CD4-positive, alpha-beta T cell treated with Interferon gamma for 1 hour (primary cell): ENCODE results near the gene SYNC.
"Not testable (repeated sequence)": the region's sequence is repeated elsewhere in the genome, so short reads cannot be mapped to it uniquely, and the experiment has no call there.

Source experiments
- DNase-seq: peaks from one replicate; pipeline ENCODE4 v3.0.0-alpha.2; 2020

SYNC gene

DNA sequence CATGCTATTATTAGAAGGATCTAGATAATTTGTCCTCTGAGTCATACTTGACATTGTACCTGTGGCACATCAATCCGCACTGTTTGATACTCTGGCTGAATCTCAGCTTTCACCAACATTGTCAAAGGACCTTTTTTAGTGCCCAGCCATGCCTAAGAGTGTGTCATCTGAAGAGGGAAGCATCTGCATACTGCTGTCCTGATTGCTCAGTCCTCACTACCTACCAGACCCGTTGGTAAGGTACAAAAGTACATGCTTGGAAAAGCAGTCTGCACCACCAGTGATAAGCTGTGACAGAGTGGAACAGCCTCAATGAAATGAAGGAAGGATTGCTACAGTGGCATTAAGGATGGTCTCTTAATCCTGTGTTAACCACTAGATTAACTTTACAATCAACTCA, 17.1 kb downstream of the SYNC start:
- DNase-seq = no peak

GRCh38 chr1:32684167-32684811, 18.3 kb downstream of the SYNC start:
- no peak for DNase-seq

DNA sequence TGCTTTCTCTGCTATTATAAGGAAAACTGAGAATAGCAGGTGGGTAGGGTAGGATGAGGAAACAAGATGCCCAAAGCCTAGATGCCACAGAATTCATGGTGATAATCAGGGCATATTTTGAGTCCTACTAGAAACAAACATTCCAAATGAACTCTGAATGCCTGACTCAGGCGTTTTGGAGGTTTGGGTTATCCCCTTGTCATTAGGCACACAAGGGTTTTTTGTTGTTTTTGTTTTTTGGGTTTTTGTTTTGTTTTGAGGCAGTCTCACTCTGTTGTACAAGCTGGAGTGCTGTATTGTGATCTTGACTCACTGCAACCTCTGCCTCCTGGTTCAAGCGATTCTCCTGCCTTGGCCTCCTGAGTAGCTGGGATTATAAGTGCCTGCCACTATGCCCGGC, 19.2 kb downstream of the SYNC start:
- DNase-seq = no peak

- no peak for DNase-seq
These were observed 20.6 kb downstream of the SYNC start for GRCh38 chr1:32681999-32682398.

- no peak for DNase-seq
These were observed 21.1 kb downstream of the SYNC start for GRCh38 chr1:32681509-32681908.

GRCh38 chr1:32680642-32681041, 21.9 kb downstream of the SYNC start:
- no peak for DNase-seq

- DNase-seq = not testable (repeated sequence)
These were observed 22.6 kb downstream of the SYNC start for GRCh38 chr1:32679993-32680392.

- DNase-seq = no peak
These were observed 25.6 kb downstream of the SYNC start for GRCh38 chr1:32676945-32677344.

DNA sequence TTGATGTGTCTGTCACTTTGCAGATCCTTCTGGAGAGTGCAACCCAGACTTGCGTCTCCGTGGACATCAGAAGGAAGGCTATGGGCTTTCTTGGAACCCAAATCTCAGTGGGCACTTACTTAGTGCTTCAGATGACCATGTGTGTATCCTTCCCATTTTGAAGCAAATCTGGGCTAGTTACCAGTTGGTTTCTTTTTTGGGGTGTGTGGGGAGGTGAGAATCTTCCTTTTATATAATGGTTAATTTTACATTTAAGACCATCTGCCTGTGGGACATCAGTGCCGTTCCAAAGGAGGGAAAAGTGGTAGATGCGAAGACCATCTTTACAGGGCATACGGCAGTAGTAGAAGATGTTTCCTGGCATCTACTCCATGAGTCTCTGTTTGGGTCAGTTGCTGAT, 33.9 kb downstream of the SYNC start:
- not testable (repeated sequence) for DNase-seq

DNA sequence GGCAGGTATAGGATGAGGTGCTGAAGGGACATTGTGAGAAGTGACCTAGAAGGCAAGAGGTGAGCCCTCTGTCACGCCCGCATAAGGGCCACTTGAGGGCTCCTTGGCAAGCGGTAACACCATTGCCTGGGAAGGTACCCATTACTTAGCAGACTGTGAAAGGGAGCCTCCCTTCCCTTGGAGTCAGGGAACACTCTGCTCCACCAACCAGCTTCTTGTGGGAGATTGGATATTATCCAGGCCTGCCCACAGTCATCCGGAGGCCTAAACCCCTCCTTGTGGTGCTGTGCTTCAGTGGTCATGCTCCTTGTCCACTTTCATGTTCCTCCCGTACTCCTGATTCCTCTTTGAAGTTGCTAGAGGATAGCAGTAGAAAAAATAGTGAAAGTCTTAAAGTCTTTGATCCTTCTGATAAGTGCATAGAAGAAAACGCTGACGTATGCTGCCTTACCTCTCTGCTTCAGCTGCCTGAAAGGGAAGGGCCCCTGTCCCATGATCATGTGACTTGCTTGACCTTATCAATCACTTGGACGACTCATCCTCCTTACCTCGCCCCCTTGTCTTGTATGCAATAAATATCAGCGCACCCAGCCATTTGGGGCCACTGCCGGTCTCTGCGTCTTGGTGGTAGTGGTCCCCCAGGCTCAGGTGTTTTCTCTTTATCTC, 35.5 kb downstream of the SYNC start:
- no peak for DNase-seq

DNA sequence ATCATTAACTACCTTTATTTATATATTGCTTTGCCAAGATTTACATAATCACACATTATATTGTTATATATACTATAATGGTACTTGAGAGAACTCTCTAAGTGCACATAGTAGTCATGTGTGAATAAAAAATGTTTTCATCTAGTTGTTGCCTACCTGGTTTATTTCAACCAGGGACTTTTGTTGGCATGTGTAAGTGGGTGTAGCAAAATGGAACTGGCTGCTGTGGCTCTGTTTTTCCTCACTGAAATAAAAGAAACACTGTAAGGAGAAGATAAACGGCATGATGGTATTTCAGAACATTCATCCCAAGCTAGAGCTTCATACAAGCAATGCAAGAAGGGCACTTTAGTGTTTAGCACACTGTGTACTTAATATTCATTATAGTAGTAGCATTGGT, 36.7 kb downstream of the SYNC start:
- DNase-seq = no peak

DNA sequence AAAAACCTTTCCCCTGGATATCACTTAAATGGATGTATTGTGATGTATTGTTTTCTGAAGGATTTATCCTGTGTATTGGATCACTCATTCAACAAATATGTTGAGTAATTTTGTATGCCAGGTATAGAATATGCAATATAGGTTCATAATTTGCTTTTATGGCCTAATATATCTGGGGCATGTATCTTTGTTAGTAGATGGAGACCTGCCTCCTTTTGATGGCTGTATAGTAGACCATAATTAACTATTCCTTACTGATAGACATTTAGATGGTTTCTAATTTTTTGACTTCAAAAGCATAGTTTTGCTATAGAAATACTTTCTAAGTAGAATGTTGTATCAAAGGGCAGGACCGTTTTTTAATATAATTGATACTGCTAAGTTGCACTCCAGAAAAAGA, 43.0 kb downstream of the SYNC start:
- no peak for DNase-seq

DNA sequence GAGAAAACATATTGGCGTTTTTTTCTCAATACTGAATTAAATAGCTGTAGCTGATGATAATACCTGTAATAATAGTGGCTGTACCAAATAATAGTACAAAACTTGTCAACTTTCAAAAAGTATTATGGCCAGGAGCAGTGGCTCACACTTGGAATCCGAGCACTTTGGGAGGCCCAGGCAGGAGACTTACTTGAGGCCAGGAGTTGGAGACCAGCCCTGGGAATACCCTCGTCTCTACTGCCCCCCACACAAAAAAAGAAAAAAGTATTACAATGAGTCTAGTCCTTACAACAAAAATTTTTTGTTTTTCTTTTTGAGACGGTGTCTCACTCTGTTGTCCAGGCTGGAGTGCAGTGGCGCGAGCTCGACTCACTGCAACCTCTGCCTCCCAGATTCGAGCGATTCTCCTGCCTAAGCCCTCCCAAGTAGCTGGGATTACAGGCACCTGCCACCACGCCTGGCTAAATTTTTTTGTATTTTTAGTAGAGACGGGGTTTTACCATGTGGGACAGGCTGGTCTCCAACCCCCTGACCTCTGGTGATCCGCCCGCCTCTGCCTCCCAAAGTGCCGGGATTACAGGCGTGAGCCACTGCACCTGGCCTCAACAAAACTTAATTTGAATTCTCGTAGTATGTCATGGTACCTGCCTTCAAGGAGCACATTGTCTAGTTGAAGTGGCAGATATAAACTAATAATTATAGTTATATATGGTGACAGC, 50.2 kb downstream of the SYNC start:
- DNase-seq = no peak

- no peak for DNase-seq
These were observed 51.0 kb downstream of the SYNC start for GRCh38 chr1:32651461-32652073.

DNA sequence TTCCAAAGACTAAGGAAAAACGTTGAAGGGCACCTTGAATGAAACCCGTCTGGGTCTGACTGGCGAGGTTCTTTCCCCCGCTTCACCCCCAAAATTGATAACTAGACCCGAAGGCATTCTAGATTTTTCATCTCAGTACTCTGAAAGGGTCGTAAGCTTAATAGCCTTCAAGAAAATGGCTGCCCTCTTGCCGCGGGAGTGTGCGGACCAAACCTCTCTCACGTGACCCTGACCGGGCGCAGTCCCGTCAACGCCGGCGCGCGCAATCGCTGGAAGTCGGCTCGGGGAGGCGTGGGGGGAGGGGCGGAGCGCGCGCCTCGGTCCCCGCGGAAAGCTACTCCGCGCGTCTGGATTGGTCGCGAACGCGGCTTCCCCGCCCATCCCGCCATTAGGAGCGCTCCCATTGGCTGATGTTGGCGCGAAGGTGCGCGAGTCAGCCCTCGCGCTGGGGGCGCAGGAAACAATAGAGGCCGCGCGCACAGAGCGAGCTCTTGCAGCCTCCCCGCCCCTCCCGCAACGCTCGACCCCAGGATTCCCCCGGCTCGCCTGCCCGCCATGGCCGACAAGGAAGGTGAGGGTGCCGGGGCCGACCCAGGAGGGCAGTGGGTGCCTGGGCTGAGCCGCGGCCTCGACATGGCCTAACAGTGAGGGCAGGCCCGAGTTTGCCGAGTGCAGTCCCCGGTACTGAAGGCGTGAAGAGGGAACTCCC, 51.7 kb downstream of the SYNC start, which contains the start of gene RBBP4:
RBBP4 (plus strand) TSS at position 457 of the 709 bp plus-strand sequence; CDS start at position 556, 99 bp downstream.
- DNase-seq = peak; percentile 98

DNA sequence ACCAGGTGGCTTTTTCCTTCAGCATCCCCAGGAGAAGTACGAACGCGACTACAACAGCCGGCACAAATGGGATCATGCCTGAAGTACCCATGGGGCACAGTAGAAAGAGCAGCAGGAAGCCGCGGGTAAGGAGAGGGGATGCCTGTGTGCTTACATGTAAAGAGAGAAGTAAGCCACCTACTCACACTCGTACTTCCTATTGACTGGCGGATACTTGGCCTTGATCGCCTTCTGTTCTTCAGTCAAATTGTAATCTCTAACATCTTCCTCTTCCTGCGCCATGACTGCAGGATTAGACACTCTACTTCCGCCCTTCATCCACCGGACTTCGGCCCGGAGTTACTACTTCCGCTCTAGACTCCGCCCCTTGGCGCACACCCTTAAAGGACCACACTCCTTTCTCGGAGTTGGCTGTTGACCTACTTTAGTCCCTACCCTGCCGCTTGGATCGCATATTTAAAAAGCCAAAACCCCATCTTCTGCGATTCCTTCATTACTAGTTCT, 52.3 kb downstream of the SYNC start, which contains the start of gene ZBTB8OS:
ZBTB8OS (minus strand) TSS at position 303 of the 504 bp plus-strand sequence; CDS start at position 282, 21 bp downstream.
- peak; percentile 93 for DNase-seq

- DNase-seq = no peak
These were observed 55.0 kb downstream of the SYNC start for GRCh38 chr1:32647308-32648134.

DNA sequence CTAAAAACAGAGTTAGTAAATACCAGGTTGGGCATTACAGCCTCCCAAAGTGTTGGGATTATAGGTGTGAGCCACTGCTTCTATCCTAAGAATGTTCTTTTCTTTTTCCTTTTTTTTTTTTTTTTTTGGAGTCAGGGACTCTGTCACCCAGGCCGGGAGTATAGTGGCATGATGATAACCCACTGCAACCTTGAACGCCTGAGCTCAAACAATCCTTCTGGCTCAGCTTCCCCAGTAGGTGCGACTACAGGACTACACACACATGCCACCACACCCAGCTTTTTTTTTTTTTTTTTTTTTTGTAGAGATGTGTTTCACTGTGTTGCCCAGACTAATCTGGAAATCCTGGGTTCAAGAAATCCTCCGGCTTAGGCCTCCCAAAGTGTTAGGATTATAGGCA, 58.1 kb downstream of the SYNC start:
- no peak for DNase-seq

GRCh38 chr1:32642292-32642827, 60.2 kb downstream of the SYNC start:
- not testable (repeated sequence) for DNase-seq

- no peak for DNase-seq
These were observed 63.0 kb downstream of the SYNC start for GRCh38 chr1:32639489-32640075.
